GM18868 (cell line): Measurements from ENCODE around the gene SDC3.

ENCODE experiments used
- ATAC-seq: cut with Tn5 transposase; IDR thresholded peaks from one replicate; pipeline ENCODE4 v1.9.1; 2021; ENCODE audit warnings: mild to moderate bottlenecking, moderate library complexity; ENCODE audit not compliant: unreplicated experiment

SDC3 gene

DNA sequence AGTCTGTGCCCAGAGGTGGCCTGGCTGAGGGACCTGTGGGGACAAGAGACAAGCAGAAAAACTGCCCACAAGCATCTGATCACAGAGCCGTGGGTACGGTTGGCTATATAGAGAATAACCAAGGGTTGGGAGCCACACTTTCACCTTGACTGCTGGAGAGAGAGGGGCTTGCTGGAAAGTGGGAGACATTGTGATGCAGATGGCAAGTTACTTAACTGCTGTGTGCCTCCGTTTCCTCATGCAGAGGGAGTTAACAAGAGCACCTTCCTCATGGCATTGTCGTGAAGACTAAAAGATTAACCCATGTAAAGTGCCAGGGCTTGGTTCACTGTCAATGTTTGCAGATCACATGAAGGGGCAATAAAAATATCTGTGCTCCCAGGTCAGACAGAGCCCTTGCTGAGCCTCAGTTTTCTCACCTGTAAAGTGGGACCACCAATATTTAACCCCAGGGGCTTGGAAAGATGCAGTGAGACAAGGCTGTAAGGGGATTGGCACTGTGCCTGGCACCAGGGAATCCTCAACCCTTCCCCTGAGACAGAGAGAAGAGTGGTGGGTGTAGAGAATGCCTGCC, 52.8 kb downstream of the SDC3 start:
- no peak for ATAC-seq

- ATAC-seq, result no peak
Observed at GRCh38 chr1:30853350-30853749, 55.2 kb downstream of the SDC3 start.

DNA sequence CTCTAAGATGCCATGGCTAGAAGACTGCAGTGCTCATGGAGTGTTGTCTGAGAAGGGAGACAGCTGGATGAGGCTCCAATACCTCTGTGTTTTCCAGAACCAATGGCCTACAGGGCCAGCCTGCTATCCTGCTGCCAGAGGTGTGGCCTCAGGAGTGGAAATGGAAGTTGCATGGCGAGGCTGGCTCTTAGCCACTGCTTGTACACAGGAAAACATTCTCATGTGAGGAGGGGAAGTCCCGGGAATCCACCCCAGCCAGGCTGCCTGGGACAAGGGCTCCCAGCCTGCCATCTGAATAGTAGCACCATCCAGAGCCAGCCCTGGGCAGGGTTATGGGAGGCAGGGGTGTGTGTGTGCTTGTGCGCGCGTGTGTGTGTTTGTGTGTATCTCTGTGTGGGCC, 56.5 kb downstream of the SDC3 start:
- ATAC-seq, result no peak

DNA sequence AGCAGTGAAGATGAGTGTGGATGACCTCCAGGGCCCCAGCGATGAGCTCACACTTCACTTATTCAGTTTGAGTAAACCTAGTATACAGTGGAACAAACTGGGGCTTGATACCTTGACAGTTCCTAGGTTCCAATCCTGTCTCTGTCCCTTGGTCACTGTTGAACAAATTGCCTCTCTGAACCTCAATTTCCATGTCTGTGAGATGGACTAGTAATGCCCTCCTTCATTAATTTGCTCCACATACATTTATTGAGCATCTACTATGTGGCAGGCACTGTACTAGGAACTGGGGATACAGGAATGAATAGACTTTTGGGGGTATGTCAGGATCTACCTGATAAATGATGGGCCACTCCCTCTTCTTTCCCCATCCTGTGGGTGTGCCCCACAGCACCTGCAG, 57.3 kb downstream of the SDC3 start:
- no peak for ATAC-seq

GRCh38 chr1:30850607-30851006, 58.0 kb downstream of the SDC3 start:
- no peak for ATAC-seq

DNA sequence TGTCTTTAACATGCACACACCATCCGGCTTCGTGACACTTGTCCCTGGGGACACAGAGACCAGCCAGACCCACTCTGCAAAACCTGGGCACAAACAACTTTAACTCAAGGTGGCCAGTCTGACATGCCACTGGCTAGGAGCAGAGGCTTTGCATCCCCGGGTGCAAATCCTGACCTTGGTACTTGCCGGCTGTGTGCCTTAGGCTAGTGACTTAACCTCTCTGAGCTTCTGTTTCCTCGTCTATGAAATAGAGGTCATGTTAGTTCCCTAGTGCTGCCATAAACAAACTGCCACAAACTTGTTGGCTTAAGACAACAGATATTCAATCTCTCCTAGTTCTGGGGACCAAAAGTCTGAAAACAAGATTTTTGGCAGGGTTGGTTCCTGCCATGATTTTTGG, 60.4 kb downstream of the SDC3 start:
- ATAC-seq, result no peak

GRCh38 chr1:30847358-30847972, 61.1 kb downstream of the SDC3 start:
- no peak for ATAC-seq

DNA sequence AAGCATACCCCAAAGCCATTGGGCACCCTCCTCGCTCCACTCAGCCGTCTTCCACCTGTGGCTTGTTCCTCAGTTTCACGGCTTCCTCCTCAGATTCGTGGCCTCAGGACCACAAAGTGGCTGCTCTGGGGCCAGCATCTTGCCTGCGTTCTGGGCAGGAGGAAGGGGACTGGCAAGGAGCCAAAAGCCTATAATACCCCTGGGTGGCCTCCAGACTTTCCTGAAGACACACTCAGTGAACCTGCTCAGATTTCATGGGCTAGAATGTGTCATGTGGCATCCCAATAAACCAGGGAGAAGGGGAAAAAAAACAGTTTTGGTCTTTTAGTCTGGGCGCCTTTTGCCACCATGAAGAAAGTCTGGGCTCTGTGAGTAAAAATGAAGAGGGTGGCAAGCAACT, 62.0 kb downstream of the SDC3 start:
- no peak for ATAC-seq

DNA sequence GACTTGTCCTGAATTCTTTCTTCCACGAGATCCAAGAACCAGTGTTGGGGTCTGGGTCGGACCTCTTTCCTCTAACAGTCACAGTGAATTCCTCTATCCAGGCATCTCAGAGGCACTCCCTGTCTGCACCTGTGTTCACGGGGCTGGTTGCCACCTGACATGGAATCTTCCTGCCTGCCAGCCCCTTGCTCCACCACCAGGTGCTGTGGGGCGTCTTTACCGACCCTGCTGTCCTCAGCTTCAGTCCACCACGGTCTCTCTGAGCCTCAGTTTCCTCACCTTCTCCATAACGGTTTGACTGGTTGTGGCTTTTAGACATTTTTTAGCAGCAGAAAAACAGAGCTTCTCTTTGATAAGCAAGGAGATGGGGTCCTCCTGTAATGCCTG, 62.7 kb downstream of the SDC3 start:
- no peak for ATAC-seq

GRCh38 chr1:30845237-30845903, 63.2 kb downstream of the SDC3 start:
- ATAC-seq, result no peak

DNA sequence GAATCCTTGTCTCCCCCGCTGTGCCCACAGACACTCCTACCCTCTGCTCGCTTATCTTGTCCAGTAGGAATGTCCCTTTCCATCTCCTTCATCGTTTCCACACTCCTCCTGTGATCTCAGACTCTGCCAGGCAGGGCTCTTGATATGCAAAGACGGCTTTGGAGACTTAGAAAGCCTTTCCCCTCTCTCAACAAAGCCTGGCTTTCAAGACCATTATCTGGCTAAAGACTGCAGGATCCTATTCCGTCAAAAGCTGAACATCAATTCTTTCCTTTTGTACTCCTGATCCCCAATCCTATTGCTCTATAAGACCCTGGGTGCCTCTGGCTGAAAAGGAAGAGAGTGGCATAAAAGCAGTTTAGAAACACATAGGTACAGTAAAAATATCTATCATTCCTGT, 63.9 kb downstream of the SDC3 start:
- ATAC-seq, result no peak

DNA sequence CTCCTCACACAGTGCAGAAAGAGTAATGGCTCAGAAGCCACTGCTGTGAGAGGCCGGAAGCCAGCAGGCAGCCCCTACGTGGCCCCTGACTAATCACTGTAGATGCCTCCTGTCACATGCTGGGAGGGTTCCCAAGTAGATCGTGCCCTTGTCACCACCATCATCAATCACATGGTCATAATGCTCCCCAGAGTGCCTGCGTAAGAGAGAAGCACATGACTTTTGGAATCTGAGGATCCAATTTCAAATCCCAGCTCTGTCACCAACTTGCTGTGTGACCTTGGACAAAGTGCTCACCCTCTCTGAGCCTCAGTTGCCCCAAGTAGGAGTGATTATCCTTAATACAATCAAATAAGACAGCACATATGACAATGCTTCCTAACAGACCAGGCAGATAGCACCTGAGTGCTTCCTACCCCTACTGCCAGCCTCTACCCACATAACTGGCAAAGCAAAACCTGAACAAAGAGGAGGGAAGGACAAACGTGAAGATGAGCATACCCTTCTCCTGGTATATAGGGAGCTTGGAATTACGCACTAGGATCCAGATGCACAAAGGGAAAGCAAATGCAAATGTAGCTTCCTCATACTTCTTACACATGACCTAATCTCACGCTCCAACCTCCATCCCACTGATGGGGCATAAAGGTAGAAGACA, 65.7 kb downstream of the SDC3 start:
- ATAC-seq, result no peak

DNA sequence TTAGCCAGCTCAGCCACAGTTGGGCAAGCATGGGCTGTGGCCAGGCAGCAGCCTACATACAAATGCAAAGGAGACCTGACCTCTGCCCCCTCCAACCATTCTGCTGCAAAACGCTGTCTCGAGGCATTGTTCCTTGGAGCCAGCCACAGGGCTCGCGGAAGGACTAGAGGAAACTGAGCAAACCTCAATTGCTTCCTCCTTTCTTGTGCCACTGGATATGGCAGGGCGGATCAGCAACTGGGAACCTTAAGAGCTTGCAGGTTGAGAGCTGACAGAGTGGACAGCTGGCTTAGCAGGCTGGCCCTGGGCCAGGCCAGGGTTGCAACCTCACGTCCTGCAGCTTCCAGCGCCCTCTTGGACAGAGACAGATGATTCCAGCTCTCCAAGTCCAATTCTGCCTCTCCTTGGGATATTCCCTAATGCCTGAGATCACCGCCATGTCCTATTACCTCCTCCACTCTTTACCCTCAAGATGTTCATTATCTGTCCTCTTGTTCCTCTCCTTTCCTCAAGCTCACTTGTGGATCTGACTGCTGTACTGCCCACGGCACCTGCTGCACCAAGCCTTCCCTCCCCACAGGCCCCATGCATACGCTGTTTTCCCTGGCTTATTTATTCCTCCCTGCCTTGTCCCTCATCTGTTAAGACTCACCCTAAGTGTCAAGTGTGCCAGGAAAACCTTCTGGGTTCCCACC, 67.5 kb downstream of the SDC3 start:
- no peak for ATAC-seq

- no peak for ATAC-seq
Observed at GRCh38 chr1:30839827-30840359, 68.7 kb downstream of the SDC3 start.

GRCh38 chr1:30838996-30839395, 69.6 kb downstream of the SDC3 start:
- no peak for ATAC-seq

GRCh38 chr1:30837653-30838052, 70.9 kb downstream of the SDC3 start:
- no peak for ATAC-seq

GRCh38 chr1:30834253-30834652, 74.3 kb downstream of the SDC3 start:
- no peak for ATAC-seq

DNA sequence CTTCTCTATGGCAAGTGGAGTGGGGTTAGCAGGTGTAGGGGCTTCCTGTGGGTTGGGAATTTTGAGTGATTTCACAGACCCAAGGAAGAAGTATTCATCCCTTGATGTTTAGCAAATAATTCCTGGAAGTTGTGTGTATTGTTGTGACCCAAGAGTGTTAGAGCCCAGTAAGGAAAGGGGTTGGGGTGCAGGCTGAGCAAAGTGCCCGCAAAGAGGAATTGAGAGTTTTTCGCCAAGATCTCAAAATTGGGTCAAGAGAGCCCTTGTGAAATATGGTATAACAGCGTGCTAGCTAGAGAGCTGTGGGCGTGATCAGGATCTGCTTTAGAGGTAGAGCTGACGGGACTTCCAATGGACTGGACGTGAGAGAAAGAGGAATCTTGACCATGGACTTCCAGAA, 78.0 kb downstream of the SDC3 start:
- ATAC-seq, result no peak

DNA sequence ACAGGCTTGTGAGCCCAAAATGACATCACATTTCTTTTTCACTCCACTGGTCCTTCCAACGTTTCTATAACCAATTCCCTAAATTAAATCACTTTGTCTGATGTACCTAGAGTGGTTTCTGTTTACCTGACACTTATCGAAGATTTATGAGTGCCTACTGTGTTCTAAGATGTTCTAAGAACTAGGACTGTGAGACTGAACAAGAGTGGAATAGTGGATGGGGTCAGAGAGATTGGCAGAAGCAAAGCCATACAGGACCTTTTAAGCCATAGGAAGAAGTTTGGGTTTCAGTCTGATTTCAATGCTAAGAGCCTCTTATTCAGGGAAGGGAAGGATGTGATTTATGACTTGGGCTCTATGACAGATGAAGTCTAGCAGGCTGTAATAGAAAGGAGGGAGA, 78.7 kb downstream of the SDC3 start:
- no peak for ATAC-seq

GRCh38 chr1:30824736-30825429, 83.7 kb downstream of the SDC3 start:
- no peak for ATAC-seq
